ENCODE results near the gene PNMA1.
A peak's percentile ranks its signal among the peaks of the same experiment; 100 is the strongest.
"Not testable (repeated sequence)": the region's sequence is repeated elsewhere in the genome, so short reads cannot be mapped to it uniquely, and the experiment has no call there.

The PNMA1 gene

GRCh38 chr14:73714656-73715081 lies 485 bp upstream of the PNMA1 start:
- peak; percentile 43 for FAIRE-seq

DNA sequence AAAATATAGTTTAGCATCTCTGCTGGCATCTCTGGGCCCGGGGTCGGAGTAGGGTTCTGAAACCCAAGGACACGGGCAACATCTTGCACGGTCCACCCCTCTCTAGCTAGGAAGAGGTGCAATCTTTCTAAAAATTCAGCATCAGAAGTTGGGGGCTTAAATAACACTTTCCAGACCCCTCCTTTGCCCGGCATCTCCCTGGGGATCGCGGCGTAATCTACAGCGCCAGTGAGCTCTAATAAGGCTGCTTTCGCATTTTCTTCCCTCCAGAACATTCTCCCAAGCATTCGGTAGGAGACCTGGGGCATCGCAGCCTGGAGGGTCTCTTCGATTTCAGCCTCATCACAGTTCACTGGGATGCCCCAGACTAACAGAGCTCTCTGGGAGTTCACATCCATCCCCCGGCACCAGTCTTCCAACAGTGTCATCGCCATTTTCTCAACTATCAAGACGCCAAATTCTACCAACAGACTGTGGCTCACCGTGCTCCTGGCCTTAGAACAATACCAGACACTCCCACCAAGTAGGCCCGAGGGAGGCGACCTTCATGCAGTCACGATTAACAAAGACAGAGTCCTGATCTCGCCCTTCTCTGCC lies 880 bp downstream of the PNMA1 start:
- FAIRE-seq: no peak

DNA sequence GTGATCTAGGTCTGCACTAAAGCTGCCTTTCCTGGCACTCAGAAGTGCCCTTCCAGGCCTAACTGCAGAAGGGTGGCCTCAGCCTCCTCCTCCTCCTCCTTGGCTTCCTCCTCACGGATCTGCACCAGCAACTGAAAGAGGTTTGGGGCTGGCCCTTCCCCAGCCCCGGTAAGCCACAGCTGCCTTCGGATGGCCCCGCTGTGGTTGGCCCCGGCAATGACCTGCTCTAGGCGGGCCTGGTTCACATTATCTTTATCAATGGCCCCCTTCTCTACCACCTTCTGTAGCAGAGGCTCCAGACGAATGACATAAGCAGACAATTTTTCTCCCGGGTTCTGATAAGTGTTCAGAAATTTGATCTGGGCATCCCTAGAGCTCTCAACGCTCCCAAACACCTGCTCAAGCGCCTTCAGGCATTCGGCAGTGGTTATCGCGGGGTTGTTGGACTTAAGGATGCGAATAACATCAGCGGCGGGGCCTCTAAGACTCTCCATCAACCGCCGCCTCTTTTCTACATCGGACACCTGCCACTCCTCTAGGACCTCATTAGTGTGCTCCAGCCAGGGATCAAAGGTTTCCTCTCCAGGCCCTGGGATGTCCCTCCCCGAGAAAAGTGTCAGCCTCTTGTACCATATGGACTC lies 1.5 kb downstream of the PNMA1 start:
- FAIRE-seq: no peak

DNA sequence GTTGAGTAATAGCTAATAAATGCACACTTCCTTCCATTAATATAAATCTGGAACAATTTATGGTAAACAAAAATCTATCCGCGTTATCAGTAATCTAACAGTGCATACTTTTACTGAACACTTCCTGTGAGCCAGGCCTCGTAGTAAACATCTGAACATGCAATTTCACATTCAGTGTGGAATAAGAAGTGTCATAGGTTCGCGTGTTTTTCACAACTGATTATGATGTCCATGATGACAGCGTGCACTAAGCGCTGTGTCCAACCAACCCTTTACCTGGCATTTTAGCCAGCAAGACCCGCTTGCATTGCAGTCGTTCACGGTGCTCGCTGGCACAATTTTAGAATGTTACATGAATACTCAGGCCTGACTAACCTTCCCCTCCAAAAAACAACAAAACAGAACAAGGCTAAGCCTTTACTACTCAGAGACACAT lies 2.1 kb downstream of the PNMA1 start:
- FAIRE-seq: no peak

DNA sequence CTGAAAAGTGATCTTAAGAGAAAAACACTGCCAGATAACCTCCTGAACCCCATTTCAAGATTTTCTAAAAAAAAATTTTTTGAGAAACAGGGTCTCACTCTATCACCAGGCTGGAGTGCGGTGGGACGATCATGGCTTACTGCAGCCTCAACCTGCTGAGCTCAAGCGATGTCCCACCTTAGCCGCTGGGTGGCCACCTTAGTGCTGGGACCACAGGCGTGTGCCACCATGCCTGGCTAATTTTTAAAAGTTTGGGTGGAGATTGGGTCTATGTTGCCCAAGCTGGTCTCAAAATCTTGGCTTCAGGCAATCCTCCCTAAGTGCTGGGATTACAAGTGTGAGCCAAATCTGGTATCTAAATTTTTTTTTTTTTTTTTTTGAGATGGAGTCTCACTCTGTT lies 3.4 kb downstream of the PNMA1 start:
- no peak for FAIRE-seq

- FAIRE-seq: no peak
Measured at GRCh38 chr14:73709904-73710469, 4.2 kb downstream of the PNMA1 start.

GRCh38 chr14:73708076-73708475 lies 6.1 kb downstream of the PNMA1 start:
- FAIRE-seq: not testable (repeated sequence)

DNA sequence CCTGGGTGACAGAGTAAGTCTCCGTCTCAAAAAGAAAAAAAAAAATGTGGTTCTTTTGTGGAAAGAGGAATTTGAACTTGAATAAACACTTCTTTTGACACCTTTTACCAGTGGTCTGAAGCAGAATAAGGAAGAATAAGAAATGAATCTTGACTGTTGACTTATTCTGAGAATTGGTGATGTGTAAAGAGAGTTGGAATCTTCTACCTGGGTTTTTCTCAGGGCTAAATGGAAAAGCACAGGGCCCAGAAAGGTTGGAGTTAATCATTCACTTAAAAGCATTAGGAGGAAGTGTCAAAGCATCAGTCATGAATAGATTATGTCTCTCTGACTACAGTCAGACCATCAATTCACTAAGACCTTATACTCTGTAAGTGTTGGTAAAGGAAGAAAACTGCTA lies 13.9 kb downstream of the PNMA1 start:
- FAIRE-seq: no peak

DNA sequence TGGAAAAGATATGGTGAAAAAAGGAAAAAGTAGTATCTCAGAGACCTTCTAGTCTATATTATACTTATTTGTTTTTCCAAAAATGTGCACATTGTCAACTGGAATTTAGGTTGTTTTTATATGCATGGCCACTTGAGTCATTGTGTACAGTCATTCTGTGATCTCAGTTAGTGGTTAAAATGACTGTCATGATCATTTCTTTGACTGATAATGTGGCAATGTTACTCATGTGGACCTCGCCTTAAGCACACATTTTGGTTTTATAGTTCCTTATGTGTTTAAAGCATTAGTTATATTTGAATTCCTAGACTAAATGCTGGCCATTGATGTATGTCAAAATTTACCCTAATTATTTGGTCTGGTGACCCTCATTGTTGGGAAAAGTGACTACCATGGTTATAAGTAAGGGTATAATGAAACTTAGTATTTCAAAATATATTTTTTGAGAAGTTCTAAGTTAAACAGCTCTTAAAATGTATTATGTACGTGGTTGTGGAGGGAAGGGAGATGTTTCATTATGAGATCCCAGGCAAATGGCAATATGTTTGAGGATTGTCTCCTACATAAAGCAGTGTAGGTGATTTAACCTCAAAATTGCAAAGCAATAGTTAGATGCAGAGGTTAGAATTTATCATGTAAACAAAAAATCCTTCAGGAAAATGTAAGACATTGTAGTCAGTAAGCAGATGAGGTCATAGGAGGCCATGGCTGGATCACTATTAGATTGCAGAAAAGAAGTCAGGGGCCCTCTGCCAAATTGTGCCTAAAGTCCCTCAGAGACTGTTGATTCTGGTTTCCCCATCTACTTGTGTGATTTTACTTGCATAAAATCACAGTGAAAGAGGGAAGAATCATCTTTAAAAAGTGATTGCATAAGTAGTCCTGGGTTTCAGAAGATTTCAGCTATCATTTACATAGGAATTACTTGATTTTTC lies 17.5 kb downstream of the PNMA1 start:
- FAIRE-seq: no peak

GRCh38 chr14:73695997-73696396 lies 18.2 kb downstream of the PNMA1 start:
- no peak for FAIRE-seq

- FAIRE-seq: no peak
Measured at GRCh38 chr14:73695082-73695481, 19.1 kb downstream of the PNMA1 start.

GRCh38 chr14:73694083-73694482 lies 20.1 kb downstream of the PNMA1 start:
- no peak for FAIRE-seq

- no peak for FAIRE-seq
Measured at GRCh38 chr14:73686901-73687300, 27.3 kb downstream of the PNMA1 start.

DNA sequence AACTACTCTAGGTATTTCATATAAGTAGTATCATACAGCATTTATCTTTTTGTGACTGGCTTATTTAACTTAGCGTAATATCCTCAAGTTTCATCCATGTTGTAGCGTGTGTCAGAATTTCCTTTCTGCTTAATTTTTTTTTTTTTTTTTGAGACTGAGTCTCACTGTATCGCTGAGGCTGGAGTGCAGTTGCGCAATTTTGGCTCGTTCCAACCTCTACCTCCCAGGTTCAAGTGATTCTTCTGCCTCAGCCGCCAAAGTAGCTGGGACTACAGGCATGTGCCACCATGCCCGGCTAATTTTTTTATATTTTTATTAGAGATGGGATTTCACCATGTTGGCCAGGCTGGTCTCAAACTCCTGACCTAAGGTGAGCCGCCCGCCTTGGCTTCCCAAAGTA lies 28.9 kb downstream of the PNMA1 start:
- no peak for FAIRE-seq

GRCh38 chr14:73684627-73685026 lies 29.6 kb downstream of the PNMA1 start:
- FAIRE-seq: no peak

- FAIRE-seq: no peak
Measured at GRCh38 chr14:73680821-73681220, 33.4 kb downstream of the PNMA1 start.

DNA sequence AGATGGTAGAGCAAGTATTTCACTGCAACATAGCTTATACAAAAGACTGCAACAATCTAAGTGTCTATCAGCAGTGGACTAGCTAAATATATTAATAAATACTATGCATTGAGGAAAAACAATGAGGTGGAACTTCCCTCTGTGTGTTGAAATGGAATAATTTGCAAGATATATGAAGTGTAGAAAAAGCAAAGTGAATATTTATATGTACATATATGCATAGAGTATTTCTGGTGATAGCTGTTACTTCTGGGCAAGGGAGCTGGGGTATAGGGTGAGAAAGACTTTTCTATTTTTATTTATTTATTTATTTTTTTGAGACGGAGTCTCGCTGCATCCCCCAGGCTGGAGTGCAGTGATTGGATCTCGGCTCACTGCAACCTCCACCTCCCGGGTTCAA lies 35.5 kb downstream of the PNMA1 start:
- no peak for FAIRE-seq

DNA sequence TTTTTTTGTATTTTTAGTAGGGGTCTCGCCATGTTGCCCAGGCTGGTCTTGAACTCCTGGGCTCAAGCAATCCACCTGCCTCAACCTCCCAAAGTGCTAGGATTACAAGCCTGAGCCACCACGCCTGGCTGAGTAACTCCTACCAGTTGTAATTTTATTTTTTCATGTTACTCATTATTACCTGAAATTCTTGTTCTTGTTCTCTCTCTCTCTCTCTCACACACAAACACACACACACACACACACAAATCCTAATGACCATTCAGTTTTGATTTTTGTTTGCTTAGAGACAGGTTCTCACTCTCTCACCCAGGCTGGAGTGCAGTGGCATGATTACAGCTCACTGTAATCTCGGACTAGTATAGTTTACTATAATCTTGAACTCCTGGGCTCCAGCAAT lies 39.2 kb downstream of the PNMA1 start:
- no peak for FAIRE-seq

GRCh38 chr14:73667854-73668253 lies 46.3 kb downstream of the PNMA1 start:
- FAIRE-seq: no peak

- FAIRE-seq: no peak
Measured at GRCh38 chr14:73666583-73666982, 47.6 kb downstream of the PNMA1 start.

DNA sequence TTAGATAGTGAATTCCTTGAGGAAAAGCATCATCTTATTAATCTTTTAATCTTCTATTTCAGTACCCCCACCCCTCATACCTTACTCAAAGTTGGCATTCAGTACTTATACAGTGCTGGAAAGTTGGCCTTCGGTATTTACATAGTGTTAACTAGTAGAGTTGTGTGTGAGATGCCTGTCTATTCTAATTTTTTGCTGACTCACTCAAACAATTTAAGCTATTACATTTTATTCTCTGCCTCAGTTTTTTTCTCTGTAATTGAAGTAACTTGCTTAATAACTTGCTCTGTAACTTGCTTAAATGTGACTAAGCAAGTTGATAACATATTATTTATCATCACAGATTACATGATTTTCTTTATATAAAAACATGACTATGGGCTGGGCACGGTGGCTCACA lies 49.1 kb downstream of the PNMA1 start:
- no peak for FAIRE-seq

DNA sequence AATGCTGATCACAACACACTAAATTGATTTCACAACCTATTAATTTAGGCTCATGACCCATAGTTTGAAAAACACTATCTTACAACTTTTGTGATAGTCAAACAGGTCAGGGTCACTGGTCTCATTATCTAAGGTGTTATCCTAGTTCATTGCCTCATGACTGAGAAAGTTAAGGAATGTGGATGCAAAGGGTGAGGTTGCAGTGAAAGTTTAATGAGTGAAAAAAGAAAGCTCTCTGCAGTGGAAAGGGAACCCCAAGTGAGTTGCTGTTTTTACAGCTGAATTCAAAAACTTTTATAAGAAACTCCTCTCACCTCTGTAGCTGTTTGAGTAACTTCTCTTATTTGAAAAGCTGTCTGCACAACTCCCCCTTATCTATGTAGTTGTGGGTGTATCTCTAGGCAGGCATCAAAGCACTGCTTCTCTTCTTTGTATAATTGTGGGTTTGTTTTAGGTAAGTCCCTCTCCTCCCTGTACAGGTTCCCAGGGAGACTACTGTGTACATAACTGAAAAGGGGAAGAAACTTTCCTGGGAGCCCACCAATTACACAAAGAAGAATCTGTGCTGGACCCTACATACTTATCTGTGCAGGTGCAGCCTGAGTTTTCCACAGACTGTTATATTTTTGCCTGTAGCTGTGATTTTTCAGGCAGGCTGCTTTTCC lies 50.5 kb downstream of the PNMA1 start:
- no peak for FAIRE-seq

DNA sequence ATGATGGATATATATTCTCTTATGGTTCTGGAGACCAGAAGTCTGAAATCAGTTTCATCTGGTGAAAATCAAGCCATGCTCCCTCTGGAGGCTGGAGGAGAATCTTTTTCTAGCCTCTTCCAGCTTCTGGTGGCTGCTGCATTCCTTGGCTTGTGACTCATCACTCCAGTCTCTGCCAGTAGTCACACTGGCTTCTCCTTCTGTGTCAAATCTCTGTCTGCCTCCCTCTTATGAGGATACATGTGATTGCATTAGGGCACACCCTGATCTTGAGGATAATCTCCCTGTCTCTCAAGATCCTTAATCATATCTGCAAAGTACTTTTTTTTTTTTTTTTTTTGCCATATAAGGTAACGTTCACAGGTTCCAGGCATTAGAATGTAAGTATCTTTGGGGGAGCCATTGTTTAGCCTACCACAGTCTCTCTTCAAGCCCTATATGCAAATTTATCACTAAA lies 51.7 kb downstream of the PNMA1 start:
- no peak for FAIRE-seq
